Neural progenitor cell (in vitro differentiated cells): ENCODE results near the gene PRKCE. TPM values are rescaled to one million over a fixed set of nuclear protein-coding genes. Genes with fewer than 3 reads are reported as not detected.

Experiments used
- DNase-seq: peaks from one replicate; pipeline ENCODE4 v3.0.0-alpha.2; 2016; ENCODE audit warnings: low spot score
- H2AFZ ChIP-seq: fragments of 200-600 bp; sonication (generic); replicated peaks from 2 replicates; pipeline ENCODE4 v1.6.1; 2016; ENCODE audit warnings: antibody characterized with exemption
- H3F3A ChIP-seq: fragments of 200-600 bp; sonication (generic); 2 replicates; pipeline ENCODE4 v1.6.1; 2016; ENCODE audit warnings: antibody characterized with exemption, low read depth
- H3K27ac ChIP-seq: fragments of 200-600 bp; sonication (generic); 2 replicates; pipeline ENCODE4 v1.5.1; 2016; ENCODE audit warnings: mild to moderate bottlenecking
- H3K27me3 ChIP-seq: fragments of 200-600 bp; sonication (generic); 2 replicates; pipeline ENCODE4 v1.6.1; 2016; ENCODE audit warnings: mild to moderate bottlenecking, moderate library complexity
- H3K36me3 ChIP-seq: fragments of 200-600 bp; sonication (generic); 2 replicates; pipeline ENCODE4 v1.5.1; 2016
- H3K4me1 ChIP-seq: fragments of 200-600 bp; sonication (generic); 2 replicates; pipeline ENCODE4 v1.6.1; 2016; ENCODE audit warnings: mixed run types
- H3K4me2 ChIP-seq: fragments of 200-600 bp; sonication (generic); 2 replicates; pipeline ENCODE4 v1.6.1; 2016
- H3K4me3 ChIP-seq: fragments of 200-600 bp; sonication (generic); 2 replicates; pipeline ENCODE4 v1.5.1; 2016
- H3K79me2 ChIP-seq: fragments of 200-600 bp; sonication (generic); 2 replicates; pipeline ENCODE4 v1.6.1; 2016; ENCODE audit warnings: low read depth
- H3K9ac ChIP-seq: fragments of 200-600 bp; sonication (generic); 2 replicates; pipeline ENCODE4 v1.6.1; 2016
- H3K9me3 ChIP-seq: fragments of 200-600 bp; sonication (generic); 2 replicates; pipeline ENCODE4 v1.5.1; 2016; ENCODE audit warnings: low read depth
- H4K20me1 ChIP-seq: fragments of 200-600 bp; sonication (generic); 2 replicates; pipeline ENCODE4 v1.6.1; 2016; ENCODE audit warnings: low read depth
- H3K27ac Mint-ChIP-seq: 3 replicates; pipeline ENCODE4 v1.8.0; 2021; ENCODE audit warnings: mixed read lengths
- H3K27me3 Mint-ChIP-seq: 2 replicates; pipeline ENCODE4 v1.8.0; 2022; ENCODE audit warnings: low read depth, mild to moderate bottlenecking, inconsistent platforms, moderate library complexity, mixed read lengths; ENCODE audit not compliant: insufficient read depth
- H3K36me3 Mint-ChIP-seq: 3 replicates; pipeline ENCODE4 v1.8.0; 2021; ENCODE audit warnings: mixed read lengths
- H3K4me1 Mint-ChIP-seq: 3 replicates; pipeline ENCODE4 v1.8.0; 2021; ENCODE audit warnings: mixed read lengths
- H3K4me3 Mint-ChIP-seq: 3 replicates; pipeline ENCODE4 v1.8.0; 2021; ENCODE audit warnings: mild to moderate bottlenecking, moderate library complexity, mixed read lengths
- H3K9me3 Mint-ChIP-seq: 3 replicates; pipeline ENCODE4 v1.8.0; 2020; ENCODE audit warnings: mixed read lengths
- EZH2 ChIP-seq: fragments of 200-600 bp; sonication (generic); IDR thresholded peaks from 2 replicates; pipeline ENCODE4 v1.6.1; 2017; ENCODE audit warnings: antibody characterized with exemption, mild to moderate bottlenecking, moderate library complexity
- EZH2phosphoT487 ChIP-seq: fragments of 200-600 bp; sonication (generic); IDR thresholded peaks from 2 replicates; pipeline ENCODE4 v1.6.1; 2017; ENCODE audit warnings: antibody characterized with exemption
- total RNA-seq: library from RNA; depleted of rRNA; stranded (reverse); fragments of >200 nt; gene quantifications from 2 replicates; pipeline ENCODE4 v1.2.3, GENCODE V29; 2015; ENCODE audit warnings: low replicate concordance
- TF ChIP-seq, protein P1 (sequence below): fragments of 200-600 bp; sonication (generic); IDR thresholded peaks from 2 replicates; pipeline ENCODE4 v1.5.1; 2017; ENCODE audit warnings: antibody characterized with exemption, mild to moderate bottlenecking

PRKCE gene
- total RNA-seq, 1 donor from 2014 or later, result 4.1 TPM

DNA sequence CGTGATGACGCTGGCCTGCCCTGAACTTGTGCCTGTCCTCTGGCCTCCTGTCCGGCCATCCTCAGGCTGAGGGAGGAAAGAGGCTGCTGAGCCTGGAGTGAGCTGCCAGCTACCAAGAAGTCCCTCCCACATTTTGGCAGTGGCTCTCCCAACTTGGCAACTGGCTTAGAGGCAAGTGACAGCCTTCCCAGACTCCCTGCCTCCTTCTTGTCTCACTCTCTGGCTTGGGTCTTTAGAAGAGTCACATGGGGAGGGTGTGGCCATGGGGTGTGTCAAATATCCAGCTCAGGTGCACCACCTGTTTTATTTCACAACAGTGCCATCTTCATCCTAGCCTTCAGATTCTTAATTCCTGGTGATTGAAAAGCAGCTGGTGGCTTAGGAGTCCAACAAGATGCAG, 222.9 kb downstream of the PRKCE start:
- no peaks in the 10 kb centered on the region for H3K27me3 Mint-ChIP-seq
- H3K4me1 ChIP-seq, result no peaks in the 10 kb centered on the region
- no peak overlapping the region for H3K9ac ChIP-seq
- no peak overlapping the region for H3K4me3 Mint-ChIP-seq
- peaks cover 20% of the 10 kb centered on the region for H3K4me1 Mint-ChIP-seq
- no peak overlapping the region for H3K4me2 ChIP-seq
- H3K36me3 ChIP-seq, result peaks cover 3% of the 10 kb centered on the region
- no peaks in the 10 kb centered on the region for H4K20me1 ChIP-seq
- H3K9me3 Mint-ChIP-seq, result peaks cover 23% of the 10 kb centered on the region
- H3K36me3 Mint-ChIP-seq, result peaks cover 7% of the 10 kb centered on the region
- H3K4me3 ChIP-seq, result no peak overlapping the region
- H3K27ac Mint-ChIP-seq, result no peak overlapping the region
- no peak overlapping the region for H2AFZ ChIP-seq
- no peaks in the 10 kb centered on the region for H3K79me2 ChIP-seq
- no peaks in the 10 kb centered on the region for H3F3A ChIP-seq
- no peaks in the 10 kb centered on the region for H3K9me3 ChIP-seq
- no peak overlapping the region for H3K27ac ChIP-seq
- no peak for DNase-seq
- no peaks in the 10 kb centered on the region for H3K27me3 ChIP-seq
- TF ChIP-seq EZH2phosphoT487 (no peak), EZH2 (no peak)
- TF ChIP-seq, protein P1, sequence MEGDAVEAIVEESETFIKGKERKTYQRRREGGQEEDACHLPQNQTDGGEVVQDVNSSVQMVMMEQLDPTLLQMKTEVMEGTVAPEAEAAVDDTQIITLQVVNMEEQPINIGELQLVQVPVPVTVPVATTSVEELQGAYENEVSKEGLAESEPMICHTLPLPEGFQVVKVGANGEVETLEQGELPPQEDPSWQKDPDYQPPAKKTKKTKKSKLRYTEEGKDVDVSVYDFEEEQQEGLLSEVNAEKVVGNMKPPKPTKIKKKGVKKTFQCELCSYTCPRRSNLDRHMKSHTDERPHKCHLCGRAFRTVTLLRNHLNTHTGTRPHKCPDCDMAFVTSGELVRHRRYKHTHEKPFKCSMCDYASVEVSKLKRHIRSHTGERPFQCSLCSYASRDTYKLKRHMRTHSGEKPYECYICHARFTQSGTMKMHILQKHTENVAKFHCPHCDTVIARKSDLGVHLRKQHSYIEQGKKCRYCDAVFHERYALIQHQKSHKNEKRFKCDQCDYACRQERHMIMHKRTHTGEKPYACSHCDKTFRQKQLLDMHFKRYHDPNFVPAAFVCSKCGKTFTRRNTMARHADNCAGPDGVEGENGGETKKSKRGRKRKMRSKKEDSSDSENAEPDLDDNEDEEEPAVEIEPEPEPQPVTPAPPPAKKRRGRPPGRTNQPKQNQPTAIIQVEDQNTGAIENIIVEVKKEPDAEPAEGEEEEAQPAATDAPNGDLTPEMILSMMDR, result no peak

DNA sequence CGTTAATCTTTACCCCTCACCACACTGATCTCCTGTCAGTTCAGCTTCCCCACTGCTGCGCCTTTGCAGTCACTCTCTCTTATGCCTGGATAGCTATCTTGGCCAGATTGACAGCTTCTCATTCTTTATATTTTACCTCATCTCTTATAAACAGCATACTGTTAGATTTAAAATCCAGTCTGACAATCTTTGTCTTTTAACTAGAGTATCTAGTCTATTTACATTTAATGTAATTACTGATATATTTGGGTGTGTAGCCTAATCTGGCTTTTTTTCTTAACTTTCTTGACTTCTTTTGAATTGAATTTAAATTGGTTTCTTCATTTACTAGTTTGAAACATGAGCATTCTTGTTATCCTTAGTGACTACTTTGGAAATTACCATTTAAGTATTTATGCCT, 225.1 kb downstream of the PRKCE start:
- H3K36me3 ChIP-seq, result peaks cover 3% of the 10 kb centered on the region
- H3K27me3 ChIP-seq, result no peaks in the 10 kb centered on the region
- Mint-ChIP-seq H3K4me1 (peaks cover 5% of the 10 kb centered on the region), H3K27ac (no peak overlapping the region), H3K9me3 (peaks cover 31% of the 10 kb centered on the region), H3K4me3 (no peak overlapping the region), H3K36me3 (peaks cover 9% of the 10 kb centered on the region), H3K27me3 (no peaks in the 10 kb centered on the region)
- H4K20me1 ChIP-seq, result no peaks in the 10 kb centered on the region
- no peaks in the 10 kb centered on the region for H3F3A ChIP-seq
- no peaks in the 10 kb centered on the region for H3K79me2 ChIP-seq
- no peak overlapping the region for H2AFZ ChIP-seq
- no peak overlapping the region for H3K27ac ChIP-seq
- DNase-seq, result no peak
- H3K4me3 ChIP-seq, result no peak overlapping the region
- H3K4me2 ChIP-seq, result no peak overlapping the region
- H3K9me3 ChIP-seq, result no peaks in the 10 kb centered on the region
- no peaks in the 10 kb centered on the region for H3K4me1 ChIP-seq
- no peak for TF ChIP-seq EZH2phosphoT487
- TF ChIP-seq, protein P1, result no peak
- no peak for TF ChIP-seq EZH2
- no peak overlapping the region for H3K9ac ChIP-seq

DNA sequence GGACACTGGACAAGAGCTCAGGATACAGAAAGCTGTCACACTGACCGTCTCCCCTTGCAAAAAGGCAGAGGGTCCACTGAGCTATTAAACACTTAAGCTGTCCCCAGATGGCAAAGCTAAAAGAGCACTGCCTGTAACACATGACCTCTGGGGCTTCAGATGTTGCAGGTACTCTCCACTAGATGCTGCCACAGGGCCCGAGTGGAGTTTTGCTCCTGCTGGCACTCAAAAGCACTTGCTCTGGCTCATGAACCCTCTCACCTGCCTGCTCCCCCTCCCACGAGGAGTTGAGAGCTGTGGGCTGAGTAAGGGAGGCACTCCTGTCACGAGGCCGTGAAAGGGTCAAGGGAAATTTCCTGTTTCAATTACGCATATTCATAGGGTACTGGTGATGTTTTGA, 227.9 kb downstream of the PRKCE start:
- Mint-ChIP-seq H3K36me3 (peaks cover 9% of the 10 kb centered on the region), H3K4me3 (no peak overlapping the region), H3K4me1 (peaks cover 4% of the 10 kb centered on the region), H3K27me3 (peaks cover 2% of the 10 kb centered on the region), H3K27ac (no peak overlapping the region), H3K9me3 (peaks cover 31% of the 10 kb centered on the region)
- no peak for DNase-seq
- Histone ChIP-seq H3K27me3 (no peaks in the 10 kb centered on the region), H3F3A (no peaks in the 10 kb centered on the region), H3K4me2 (no peak overlapping the region), H3K9me3 (no peaks in the 10 kb centered on the region), H3K27ac (no peak overlapping the region), H3K4me3 (no peak overlapping the region), H4K20me1 (no peaks in the 10 kb centered on the region), H3K79me2 (no peaks in the 10 kb centered on the region), H3K4me1 (no peaks in the 10 kb centered on the region), H3K36me3 (peaks cover 3% of the 10 kb centered on the region), H3K9ac (no peak overlapping the region), H2AFZ (no peak overlapping the region)
- TF ChIP-seq, protein P1, result no peak
- TF ChIP-seq EZH2, result no peak
- no peak for TF ChIP-seq EZH2phosphoT487
